Smooth muscle cell (in vitro differentiated cells): ENCODE measurements around the gene GXYLT2. TPM values are rescaled to one million over a fixed set of nuclear protein-coding genes. Genes with fewer than 3 reads are reported as not detected.

Source experiments
- DNase-seq: peaks from one replicate; lab custom pipeline; 2025; ENCODE audit not compliant: unreplicated experiment; lab: John Stamatoyannopoulos, UW
- H2AFZ ChIP-seq: fragments of 200-600 bp; sonication (generic); 2 replicates; pipeline ENCODE4 v1.6.0; 2016; ENCODE audit warnings: antibody characterized with exemption, low read depth, mild to moderate bottlenecking
- H3F3A ChIP-seq: fragments of 200-600 bp; sonication (generic); 2 replicates; pipeline ENCODE4 v1.6.0; 2017; ENCODE audit warnings: antibody characterized with exemption, low read depth
- H3K27ac ChIP-seq: fragments of 200-600 bp; sonication (generic); 2 replicates; pipeline ENCODE4 v1.5.1; 2016; ENCODE audit warnings: low read depth, mild to moderate bottlenecking
- H3K27me3 ChIP-seq: fragments of 200-600 bp; sonication (generic); 2 replicates; pipeline ENCODE4 v1.6.1; 2016; ENCODE audit warnings: low read depth, mild to moderate bottlenecking
- H3K36me3 ChIP-seq: fragments of 200-600 bp; sonication (generic); 2 replicates; pipeline ENCODE4 v1.5.1; 2016; ENCODE audit warnings: low read depth
- H3K4me1 ChIP-seq: fragments of 200-600 bp; sonication (generic); 2 replicates; pipeline ENCODE4 v1.5.1; 2016; ENCODE audit warnings: low read depth
- H3K4me2 ChIP-seq: fragments of 200-600 bp; sonication (generic); 2 replicates; pipeline ENCODE4 v1.6.0; 2016; ENCODE audit warnings: mild to moderate bottlenecking
- H3K4me3 ChIP-seq: fragments of 200-600 bp; sonication (generic); 2 replicates; pipeline ENCODE4 v1.5.1; 2016; ENCODE audit warnings: mild to moderate bottlenecking
- H3K79me2 ChIP-seq: fragments of 200-600 bp; sonication (generic); 2 replicates; pipeline ENCODE4 v1.6.0; 2016; ENCODE audit warnings: low read depth, mild to moderate bottlenecking
- H3K9ac ChIP-seq: fragments of 200-600 bp; sonication (generic); 2 replicates; pipeline ENCODE4 v1.6.0; 2016; ENCODE audit warnings: low read depth
- H3K9me3 ChIP-seq: fragments of 200-600 bp; sonication (generic); replicated peaks from 2 replicates; pipeline ENCODE4 v1.5.1; 2016; ENCODE audit warnings: low read depth
- H4K20me1 ChIP-seq: fragments of 200-600 bp; sonication (generic); 2 replicates; pipeline ENCODE4 v1.6.0; 2016; ENCODE audit warnings: low read depth
- WGBS: methylation state at CpG from one replicate; pipeline ENCODE4 v1.1.7; 2016; ENCODE audit warnings: low lambda C conversion rate; 5-methylcytosine and 5-hydroxymethylcytosine counted together
- polyA plus RNA-seq: library from polyadenylated mRNA; unstranded; fragments of >200 nt; fragmentation: Nextera tagmentation; extraction: Ambion mirVana; gene quantifications from 2 replicates; pipeline ENCODE4 v1.2.1, GENCODE V29; 2016
- total RNA-seq: library from RNA; depleted of rRNA; stranded (reverse); fragments of >200 nt; gene quantifications from 2 replicates; pipeline ENCODE4 v1.2.3, GENCODE V29; 2014
- TF ChIP-seq, protein P1 (sequence below): fragments of 200-600 bp; sonication (generic); IDR thresholded peaks from 2 replicates; pipeline ENCODE4 v1.5.1; 2017; ENCODE audit warnings: borderline replicate concordance, mild to moderate bottlenecking, antibody characterized with exemption; ENCODE audit not compliant: insufficient read depth, poor library complexity, severe bottlenecking

GXYLT2 gene
- total and polyA plus RNA-seq, 2 experiments from 2014 or later, result 17.0 to 19.0 TPM

DNA sequence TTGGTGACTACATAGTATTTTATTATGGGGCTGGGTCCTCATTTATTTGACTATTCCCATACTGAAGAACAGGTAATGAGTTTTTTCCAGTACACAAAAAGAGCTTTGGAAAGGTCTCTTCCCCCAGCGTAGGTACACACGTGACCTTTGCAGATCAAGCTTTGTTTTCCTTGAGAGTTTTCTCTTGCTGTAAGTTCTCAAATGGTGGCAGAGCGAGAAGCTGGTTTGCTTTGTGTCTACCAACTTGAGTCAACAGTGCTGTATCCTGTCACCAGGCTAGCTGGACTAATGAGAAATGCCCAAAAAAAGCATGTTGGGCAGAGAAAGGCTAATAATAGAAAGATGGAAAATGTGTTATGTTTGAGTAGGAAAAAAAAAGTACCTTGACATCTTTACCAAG, 21.7 kb downstream of the GXYLT2 start:
- H3K4me2 ChIP-seq, result no peak overlapping the region
- 100% methylated on average over 3 of the region's 3 CpGs for WGBS
- DNase-seq, result no peak
- H3K36me3 ChIP-seq, result no peaks in the 10 kb centered on the region
- H3F3A ChIP-seq, result no peaks in the 10 kb centered on the region
- H3K27ac ChIP-seq, result no peak overlapping the region
- no peak overlapping the region for H3K4me3 ChIP-seq
- H3K27me3 ChIP-seq, result no peaks in the 10 kb centered on the region
- H4K20me1 ChIP-seq, result no peaks in the 10 kb centered on the region
- TF ChIP-seq, protein P1, sequence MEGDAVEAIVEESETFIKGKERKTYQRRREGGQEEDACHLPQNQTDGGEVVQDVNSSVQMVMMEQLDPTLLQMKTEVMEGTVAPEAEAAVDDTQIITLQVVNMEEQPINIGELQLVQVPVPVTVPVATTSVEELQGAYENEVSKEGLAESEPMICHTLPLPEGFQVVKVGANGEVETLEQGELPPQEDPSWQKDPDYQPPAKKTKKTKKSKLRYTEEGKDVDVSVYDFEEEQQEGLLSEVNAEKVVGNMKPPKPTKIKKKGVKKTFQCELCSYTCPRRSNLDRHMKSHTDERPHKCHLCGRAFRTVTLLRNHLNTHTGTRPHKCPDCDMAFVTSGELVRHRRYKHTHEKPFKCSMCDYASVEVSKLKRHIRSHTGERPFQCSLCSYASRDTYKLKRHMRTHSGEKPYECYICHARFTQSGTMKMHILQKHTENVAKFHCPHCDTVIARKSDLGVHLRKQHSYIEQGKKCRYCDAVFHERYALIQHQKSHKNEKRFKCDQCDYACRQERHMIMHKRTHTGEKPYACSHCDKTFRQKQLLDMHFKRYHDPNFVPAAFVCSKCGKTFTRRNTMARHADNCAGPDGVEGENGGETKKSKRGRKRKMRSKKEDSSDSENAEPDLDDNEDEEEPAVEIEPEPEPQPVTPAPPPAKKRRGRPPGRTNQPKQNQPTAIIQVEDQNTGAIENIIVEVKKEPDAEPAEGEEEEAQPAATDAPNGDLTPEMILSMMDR, result no peak
- H3K4me1 ChIP-seq, result no peaks in the 10 kb centered on the region
- no peak overlapping the region for H3K9ac ChIP-seq
- no peaks in the 10 kb centered on the region for H3K9me3 ChIP-seq
- H2AFZ ChIP-seq, result no peak overlapping the region
- H3K79me2 ChIP-seq, result no peaks in the 10 kb centered on the region

DNA sequence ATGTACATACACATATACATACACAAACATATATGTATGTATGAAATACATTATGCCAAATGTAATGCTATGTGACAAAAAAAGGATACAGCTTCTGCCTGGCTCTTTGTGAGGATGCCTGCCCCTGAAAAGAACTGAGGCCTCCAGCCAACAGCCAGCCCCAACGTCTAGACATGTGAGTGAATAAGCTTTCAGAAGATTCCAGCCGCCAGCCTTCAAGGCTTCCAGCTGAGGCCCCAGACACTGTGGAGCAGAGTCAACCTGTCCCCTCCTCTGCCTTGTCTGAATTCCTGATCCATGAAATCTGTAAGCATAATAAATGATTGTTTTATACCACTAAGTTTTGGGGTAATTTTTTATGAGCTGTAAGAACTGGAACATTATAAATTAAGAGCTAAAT, 24.7 kb downstream of the GXYLT2 start:
- TF ChIP-seq, protein P1, result no peak
- H3K79me2 ChIP-seq, result no peaks in the 10 kb centered on the region
- 24% methylated on average over 2 of the region's 2 CpGs for WGBS

DNA sequence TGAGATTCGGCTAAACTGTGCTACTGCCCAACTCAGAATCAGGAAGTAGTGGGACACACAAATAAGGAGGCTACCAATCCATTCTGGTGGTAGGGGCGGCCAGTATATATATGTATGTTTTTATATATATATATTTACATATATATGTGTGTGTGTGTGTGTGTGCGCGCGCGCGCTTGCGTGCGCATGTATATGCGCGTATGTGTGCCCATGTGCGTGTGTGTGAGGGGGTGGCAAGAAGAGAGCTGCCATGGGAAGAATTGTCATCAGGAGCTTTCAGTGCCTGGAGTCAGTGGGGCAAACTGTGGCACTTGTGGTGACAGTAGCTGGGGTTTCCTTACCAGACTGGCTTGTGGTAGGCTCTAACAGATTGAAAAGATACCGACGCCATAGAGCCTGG, 26.5 kb downstream of the GXYLT2 start:
- Histone ChIP-seq H2AFZ (no peak overlapping the region), H3K9ac (no peak overlapping the region), H3K4me1 (no peaks in the 10 kb centered on the region), H3K27ac (no peak overlapping the region), H3K4me2 (no peak overlapping the region), H4K20me1 (no peaks in the 10 kb centered on the region), H3F3A (no peaks in the 10 kb centered on the region), H3K9me3 (no peaks in the 10 kb centered on the region), H3K79me2 (no peaks in the 10 kb centered on the region), H3K4me3 (no peak overlapping the region), H3K27me3 (no peaks in the 10 kb centered on the region), H3K36me3 (no peaks in the 10 kb centered on the region)
- TF ChIP-seq, protein P1, result no peak
- DNase-seq, result no peak
- WGBS, result 97% methylated on average over 14 of the region's 14 CpGs

More for the DNA sequence above, 24.7 kb downstream of the GXYLT2 start:
- Histone ChIP-seq H2AFZ (no peak overlapping the region), H3K4me2 (no peak overlapping the region), H3K9me3 (no peaks in the 10 kb centered on the region), H3K9ac (no peak overlapping the region), H3K4me1 (no peaks in the 10 kb centered on the region), H3K27me3 (no peaks in the 10 kb centered on the region), H3K36me3 (no peaks in the 10 kb centered on the region), H4K20me1 (no peaks in the 10 kb centered on the region), H3F3A (no peaks in the 10 kb centered on the region), H3K4me3 (no peak overlapping the region), H3K27ac (peak overlapping the region; percentile 28)
- no peak for DNase-seq

DNA sequence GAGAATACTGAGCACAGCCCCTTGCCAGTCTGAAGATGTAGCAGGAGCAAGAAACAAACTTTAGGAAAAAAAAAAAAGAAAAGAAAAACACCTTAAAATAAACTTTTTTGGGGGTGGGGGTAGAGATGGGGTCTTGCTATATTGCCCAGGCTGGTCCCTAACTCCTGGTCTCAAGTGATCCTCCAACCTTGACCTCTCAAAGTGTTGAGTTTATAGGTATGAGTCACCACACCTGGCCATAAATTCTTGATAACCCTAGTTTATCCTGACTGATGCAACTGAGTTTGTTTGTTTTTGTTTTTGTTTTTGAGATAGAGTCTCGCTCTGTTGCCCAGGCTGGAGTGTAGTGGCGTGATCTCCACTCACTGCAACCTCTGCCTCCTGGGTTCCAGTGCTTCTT, 28.4 kb downstream of the GXYLT2 start:
- no peaks in the 10 kb centered on the region for H3K79me2 ChIP-seq
- H3K9ac ChIP-seq, result no peak overlapping the region
- H3F3A ChIP-seq, result no peaks in the 10 kb centered on the region
- no peak overlapping the region for H2AFZ ChIP-seq
- no peaks in the 10 kb centered on the region for H3K36me3 ChIP-seq
- no peaks in the 10 kb centered on the region for H3K9me3 ChIP-seq
- H3K4me1 ChIP-seq, result no peaks in the 10 kb centered on the region
- H4K20me1 ChIP-seq, result no peaks in the 10 kb centered on the region
- TF ChIP-seq, protein P1, result no peak
- no peaks in the 10 kb centered on the region for H3K27me3 ChIP-seq
- DNase-seq, result no peak
- WGBS, result 96% methylated on average over 2 of the region's 2 CpGs
- no peak overlapping the region for H3K4me2 ChIP-seq
- H3K27ac ChIP-seq, result no peak overlapping the region
- no peak overlapping the region for H3K4me3 ChIP-seq
